Esophagus muscularis mucosa (tissue), 3 donors: Measurements from ENCODE around the gene IL2RA.

Experiments used
- POLR2A ChIP-seq: fragments of 450-650 bp; IDR thresholded peaks from one replicate; pipeline ENCODE4 v1.6.1; 2017; ENCODE audit warnings: antibody characterized with exemption, moderate library complexity, mild to moderate bottlenecking, low read depth
- POLR2AphosphoS5 ChIP-seq, 2 donors: sonication (generic); formaldehyde crosslinking; IDR thresholded peaks; one replicate each; pipeline ENCODE4 v1.6.1; 2017; ENCODE audit warnings: antibody characterized with exemption in 2 of 2
- TF ChIP-seq, protein P1 (sequence below), 3 experiments: fragments of 200-600 bp in 2 of 3; fragments of 450-650 bp in 1 of 3; sonication (generic) in 2 of 3; IDR thresholded peaks; one replicate each; pipeline ENCODE4 v1.5.1; 2017 to 2019; ENCODE audit warnings: antibody characterized with exemption in 3 of 3, mild to moderate bottlenecking in 2 of 3, moderate library complexity in 1 of 3

DNA sequence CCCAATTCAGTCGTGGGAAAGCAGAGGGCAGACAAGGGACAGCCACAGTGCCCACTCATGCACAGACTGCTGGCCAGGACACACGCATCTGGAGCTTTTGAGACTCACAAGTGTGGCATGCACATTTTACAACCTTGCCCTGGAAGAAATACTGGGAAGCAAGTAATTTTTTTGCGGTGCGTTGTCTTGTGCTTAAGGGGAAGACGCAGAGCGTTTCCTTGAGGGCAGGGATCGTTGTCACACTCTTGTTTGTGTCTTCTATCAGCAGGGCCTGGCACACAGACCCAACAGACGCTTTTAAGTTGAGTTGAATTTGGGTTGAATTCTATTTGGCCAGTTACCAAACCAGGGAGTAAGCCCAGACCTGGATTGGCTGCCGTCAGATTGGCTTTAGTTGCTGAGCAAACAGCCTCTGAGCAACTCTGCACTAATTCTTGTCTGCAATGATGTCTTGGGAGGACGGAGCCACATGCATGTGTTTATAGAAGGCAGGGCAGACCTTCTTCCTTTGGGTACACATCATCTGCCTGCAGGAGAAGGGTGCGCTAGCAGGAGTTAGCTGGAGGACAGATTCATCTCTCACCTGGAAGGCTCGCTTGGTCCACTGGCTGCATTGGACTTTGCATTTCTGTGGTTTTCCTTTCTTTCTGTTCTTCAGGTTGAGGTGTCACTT, 38.4 kb downstream of the IL2RA start:
- TF ChIP-seq, protein P1, sequence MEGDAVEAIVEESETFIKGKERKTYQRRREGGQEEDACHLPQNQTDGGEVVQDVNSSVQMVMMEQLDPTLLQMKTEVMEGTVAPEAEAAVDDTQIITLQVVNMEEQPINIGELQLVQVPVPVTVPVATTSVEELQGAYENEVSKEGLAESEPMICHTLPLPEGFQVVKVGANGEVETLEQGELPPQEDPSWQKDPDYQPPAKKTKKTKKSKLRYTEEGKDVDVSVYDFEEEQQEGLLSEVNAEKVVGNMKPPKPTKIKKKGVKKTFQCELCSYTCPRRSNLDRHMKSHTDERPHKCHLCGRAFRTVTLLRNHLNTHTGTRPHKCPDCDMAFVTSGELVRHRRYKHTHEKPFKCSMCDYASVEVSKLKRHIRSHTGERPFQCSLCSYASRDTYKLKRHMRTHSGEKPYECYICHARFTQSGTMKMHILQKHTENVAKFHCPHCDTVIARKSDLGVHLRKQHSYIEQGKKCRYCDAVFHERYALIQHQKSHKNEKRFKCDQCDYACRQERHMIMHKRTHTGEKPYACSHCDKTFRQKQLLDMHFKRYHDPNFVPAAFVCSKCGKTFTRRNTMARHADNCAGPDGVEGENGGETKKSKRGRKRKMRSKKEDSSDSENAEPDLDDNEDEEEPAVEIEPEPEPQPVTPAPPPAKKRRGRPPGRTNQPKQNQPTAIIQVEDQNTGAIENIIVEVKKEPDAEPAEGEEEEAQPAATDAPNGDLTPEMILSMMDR (IDR thresholded peaks at IDR 0.05) = no peak
- TF ChIP-seq POLR2AphosphoS5 (IDR thresholded peaks at IDR 0.05) (no peak), POLR2A (no peak)
